ENCODE results near the gene CLDN14. TPM values are rescaled to one million over a fixed set of nuclear protein-coding genes. Genes with fewer than 3 reads are reported as not detected.
A peak's percentile ranks its signal among the peaks of the same experiment; 100 is the strongest.

CLDN14 gene
- total and polyA plus RNA-seq, 10 donors, result 0.13 to 0.94 (median 0.35) TPM; not detected in 4

DNA sequence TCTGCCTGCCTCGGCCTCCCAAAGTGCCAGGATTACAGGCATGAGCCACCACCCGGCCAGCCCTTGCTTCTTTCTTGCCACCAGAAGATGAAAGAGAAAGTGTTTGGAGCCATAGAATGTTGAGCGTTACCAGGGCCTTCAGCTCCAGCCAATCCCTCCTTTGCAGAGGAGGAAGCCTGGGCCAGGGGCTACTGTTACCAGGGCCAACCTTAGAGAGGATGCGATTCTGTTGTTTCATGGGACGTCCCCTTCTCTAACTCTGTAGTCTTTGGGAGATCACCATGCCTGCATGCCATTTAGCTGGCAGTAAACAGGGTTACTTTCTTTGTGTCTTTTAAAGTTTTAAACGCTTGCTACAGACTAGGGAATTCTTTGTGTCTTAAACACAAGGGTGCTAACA lies 45.8 kb downstream of the CLDN14 start:
- H3K27me3 ChIP-seq (replicated peaks in 1 of 7), result peaks cover 0 to 46% (median 0%) of the 10 kb centered on the region in 7 donors
- no peak overlapping the region for H3K27ac ChIP-seq
- peaks cover 3 to 31% (median 18%) of the 10 kb centered on the region in 6 donors for H3K4me1 ChIP-seq
- H3K4me3 ChIP-seq, result no peak overlapping the region
- TF ChIP-seq POLR2AphosphoS5 (IDR thresholded peaks at IDR 0.05) (no peak), POLR2A (IDR thresholded peaks at IDR 0.05) (no peak)
- TF ChIP-seq, protein P1, sequence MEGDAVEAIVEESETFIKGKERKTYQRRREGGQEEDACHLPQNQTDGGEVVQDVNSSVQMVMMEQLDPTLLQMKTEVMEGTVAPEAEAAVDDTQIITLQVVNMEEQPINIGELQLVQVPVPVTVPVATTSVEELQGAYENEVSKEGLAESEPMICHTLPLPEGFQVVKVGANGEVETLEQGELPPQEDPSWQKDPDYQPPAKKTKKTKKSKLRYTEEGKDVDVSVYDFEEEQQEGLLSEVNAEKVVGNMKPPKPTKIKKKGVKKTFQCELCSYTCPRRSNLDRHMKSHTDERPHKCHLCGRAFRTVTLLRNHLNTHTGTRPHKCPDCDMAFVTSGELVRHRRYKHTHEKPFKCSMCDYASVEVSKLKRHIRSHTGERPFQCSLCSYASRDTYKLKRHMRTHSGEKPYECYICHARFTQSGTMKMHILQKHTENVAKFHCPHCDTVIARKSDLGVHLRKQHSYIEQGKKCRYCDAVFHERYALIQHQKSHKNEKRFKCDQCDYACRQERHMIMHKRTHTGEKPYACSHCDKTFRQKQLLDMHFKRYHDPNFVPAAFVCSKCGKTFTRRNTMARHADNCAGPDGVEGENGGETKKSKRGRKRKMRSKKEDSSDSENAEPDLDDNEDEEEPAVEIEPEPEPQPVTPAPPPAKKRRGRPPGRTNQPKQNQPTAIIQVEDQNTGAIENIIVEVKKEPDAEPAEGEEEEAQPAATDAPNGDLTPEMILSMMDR (IDR thresholded peaks at IDR 0.05 in 8 of 11, conservative IDR thresholded peaks at IDR 0.05 in 3 of 11), result no peak
- H3K36me3 ChIP-seq, result no peaks in the 10 kb centered on the region
- peaks cover 0 to 6% (median 0%) of the 10 kb centered on the region in 8 donors for H3K9me3 ChIP-seq
- 86 to 93% (median 87%) methylated on average over 6 of the region's 6 CpGs for WGBS, 5 donors
- no peak for DNase-seq
- intact Hi-C loops (cut with DNase I; ENCODE audit: low total_unique reads), result no loop called here

DNA sequence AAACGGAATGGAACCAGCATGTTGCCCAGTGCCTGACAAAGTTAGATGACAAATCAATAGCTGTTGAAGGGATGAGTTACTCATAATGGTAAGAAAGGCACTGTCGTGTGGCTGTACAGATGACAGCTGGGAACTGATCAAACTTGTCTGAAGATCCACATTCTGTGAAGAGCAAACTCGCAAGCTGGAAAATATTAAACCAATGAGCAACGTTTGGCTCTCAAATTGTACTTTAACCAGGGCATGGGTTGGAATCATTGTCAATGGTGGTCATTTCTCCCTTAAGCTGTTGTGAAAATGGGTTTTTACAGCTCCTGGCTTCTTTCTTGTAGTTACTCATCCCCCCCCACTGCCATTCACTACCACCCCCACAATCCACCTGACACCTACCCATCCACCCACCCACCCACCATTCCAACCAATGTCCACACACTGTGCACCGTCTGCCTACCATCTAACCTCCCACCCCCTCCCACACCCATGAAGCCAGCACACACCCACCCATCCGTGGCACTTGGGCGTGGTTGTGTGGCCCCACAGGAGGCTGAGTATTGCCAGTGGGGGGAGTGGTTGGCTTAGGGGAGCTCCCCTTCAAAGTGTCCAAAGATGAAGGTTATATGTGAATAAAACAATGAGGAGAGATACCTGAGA lies 46.7 kb downstream of the CLDN14 start:
- intact Hi-C loops (cut with DNase I; ENCODE audit: low total_unique reads), result no loop called here
- H3K9me3 ChIP-seq, result peaks cover 0 to 6% (median 0%) of the 10 kb centered on the region in 8 donors
- peaks cover 3 to 37% (median 23%) of the 10 kb centered on the region in 6 donors for H3K4me1 ChIP-seq
- DNase-seq, result no peak
- WGBS, 5 donors, result 74 to 88% (median 85%) methylated on average over 7 of the region's 7 CpGs
- H3K36me3 ChIP-seq, result no peaks in the 10 kb centered on the region
- no peak overlapping the region for H3K27ac ChIP-seq
- H3K4me3 ChIP-seq, result no peak overlapping the region
- TF ChIP-seq POLR2AphosphoS5 (IDR thresholded peaks at IDR 0.05) (no peak), POLR2A (IDR thresholded peaks at IDR 0.05) (no peak)
- TF ChIP-seq, protein P1 (IDR thresholded peaks at IDR 0.05 in 8 of 11, conservative IDR thresholded peaks at IDR 0.05 in 3 of 11), result no peak
- H3K27me3 ChIP-seq (replicated peaks in 1 of 7), result peaks cover 0 to 47% (median 0%) of the 10 kb centered on the region in 7 donors

DNA sequence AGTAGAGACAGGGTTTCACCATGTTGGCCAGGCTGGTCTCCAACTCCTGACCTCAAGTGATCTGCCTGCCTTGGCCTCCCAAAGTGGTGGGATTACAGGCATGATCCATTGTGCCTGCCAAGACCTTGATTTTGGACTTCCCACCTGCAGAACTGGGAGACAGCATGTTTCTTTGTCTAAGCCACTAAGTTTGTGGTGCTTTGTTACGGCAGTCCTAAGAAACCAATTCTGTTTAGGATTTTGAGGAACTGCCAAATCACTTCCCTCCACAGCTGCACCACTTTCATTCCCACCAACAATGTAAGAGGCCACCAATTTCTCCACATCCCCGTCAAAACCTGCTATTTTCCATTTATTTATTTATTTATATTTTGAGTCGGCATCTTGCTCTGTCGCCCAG lies 48.7 kb downstream of the CLDN14 start:
- no peak overlapping the region for H3K27ac ChIP-seq
- intact Hi-C loops (cut with DNase I; ENCODE audit: low total_unique reads), result no loop called here
- H3K27me3 ChIP-seq (replicated peaks in 1 of 7), result peaks cover 0 to 47% (median 0%) of the 10 kb centered on the region in 7 donors
- no peaks in the 10 kb centered on the region for H3K36me3 ChIP-seq
- WGBS, 5 donors, result 45 to 66% (median 56%) methylated on average over 4 of the region's 4 CpGs
- no peak for DNase-seq
- H3K4me3 ChIP-seq, result no peak overlapping the region
- peaks cover 3 to 30% (median 23%) of the 10 kb centered on the region in 6 donors for H3K4me1 ChIP-seq
- H3K9me3 ChIP-seq, result no peaks in the 10 kb centered on the region
- TF ChIP-seq POLR2AphosphoS5 (IDR thresholded peaks at IDR 0.05) (no peak), POLR2A (IDR thresholded peaks at IDR 0.05) (no peak)
- TF ChIP-seq, protein P1 (IDR thresholded peaks at IDR 0.05 in 8 of 11, conservative IDR thresholded peaks at IDR 0.05 in 3 of 11), result no peak

DNA sequence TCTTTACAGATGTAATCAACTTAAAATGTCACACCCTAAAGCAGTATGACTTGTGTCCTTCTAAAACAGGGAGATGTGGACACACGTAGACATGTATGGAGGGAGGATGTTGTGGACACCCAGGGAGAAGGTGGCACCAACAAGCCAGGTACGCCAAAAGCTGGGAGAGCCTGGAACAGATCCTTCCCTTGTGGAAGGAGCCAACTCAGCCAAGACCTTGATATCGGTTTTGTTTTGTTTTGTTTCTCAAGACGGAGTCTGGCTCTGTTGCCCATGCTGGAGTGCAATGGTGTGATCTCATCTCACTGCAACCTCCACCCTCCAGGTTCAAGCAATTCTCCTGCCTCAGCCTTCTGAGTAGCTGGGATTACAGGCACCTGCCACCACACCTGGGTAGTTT lies 49.1 kb downstream of the CLDN14 start:
- Histone ChIP-seq H3K4me1 (peaks cover 3 to 30% (median 23%) of the 10 kb centered on the region in 6 donors), H3K36me3 (no peaks in the 10 kb centered on the region), H3K27ac (peak overlapping the region in 5 of 8 donors; percentile 60 to 77 (median 73)), H3K4me3 (peak overlapping the region in 2 of 8 donors; percentile 12 to 53), H3K27me3 (replicated peaks in 1 of 7) (peaks cover 0 to 47% (median 0%) of the 10 kb centered on the region in 7 donors), H3K9me3 (no peaks in the 10 kb centered on the region)
- DNase-seq, result no peak
- TF ChIP-seq, protein P1 (IDR thresholded peaks at IDR 0.05 in 8 of 11, conservative IDR thresholded peaks at IDR 0.05 in 3 of 11), result no peak
- TF ChIP-seq POLR2A (IDR thresholded peaks at IDR 0.05) (no peak), POLR2AphosphoS5 (IDR thresholded peaks at IDR 0.05) (no peak)
- 67 to 83% (median 78%) methylated on average over 4 of the region's 4 CpGs for WGBS, 5 donors
- intact Hi-C loops (cut with DNase I; ENCODE audit: low total_unique reads), result no loop called here
